ENCODE results near the gene PXDN.

Gene PXDN

GRCh38 chr2:1718339-1719220 lies 25.7 kb downstream of the PXDN start:
- TF ChIP-seq GATA2 (IDR thresholded peaks at IDR 0.05; ENCODE audit: low read depth, low read length) (no peak), GATA3 (IDR thresholded peaks at IDR 0.05; ENCODE audit: low read depth, low read length) (no peak)

GRCh38 chr2:1717113-1717512 lies 27.2 kb downstream of the PXDN start:
- no peak for TF ChIP-seq GATA3 (IDR thresholded peaks at IDR 0.05; ENCODE audit: low read depth, low read length)
- no peak for TF ChIP-seq GATA2 (IDR thresholded peaks at IDR 0.05; ENCODE audit: low read depth, low read length)

GRCh38 chr2:1716441-1716840 lies 27.9 kb downstream of the PXDN start:
- TF ChIP-seq GATA3 (IDR thresholded peaks at IDR 0.05; ENCODE audit: low read depth, low read length) (no peak), GATA2 (IDR thresholded peaks at IDR 0.05; ENCODE audit: low read depth, low read length) (no peak)

- TF ChIP-seq GATA2 (IDR thresholded peaks at IDR 0.05; ENCODE audit: low read depth, low read length) (no peak), GATA3 (IDR thresholded peaks at IDR 0.05; ENCODE audit: low read depth, low read length) (no peak)
These were observed 28.9 kb downstream of the PXDN start for GRCh38 chr2:1715184-1716013.

- TF ChIP-seq GATA3 (IDR thresholded peaks at IDR 0.05; ENCODE audit: low read depth, low read length) (no peak), GATA2 (IDR thresholded peaks at IDR 0.05; ENCODE audit: low read depth, low read length) (peak; percentile 68; the same call in 1 of the 2 replicates)
These were observed 29.8 kb downstream of the PXDN start for GRCh38 chr2:1714291-1715064.

- TF ChIP-seq GATA3 (IDR thresholded peaks at IDR 0.05; ENCODE audit: low read depth, low read length) (no peak), GATA2 (IDR thresholded peaks at IDR 0.05; ENCODE audit: low read depth, low read length) (no peak)
These were observed 30.5 kb downstream of the PXDN start for GRCh38 chr2:1713839-1714236.

- TF ChIP-seq GATA3 (IDR thresholded peaks at IDR 0.05; ENCODE audit: low read depth, low read length) = no peak
- no peak for TF ChIP-seq GATA2 (IDR thresholded peaks at IDR 0.05; ENCODE audit: low read depth, low read length)
These were observed 31.0 kb downstream of the PXDN start for GRCh38 chr2:1713142-1713838.

- TF ChIP-seq GATA3 (IDR thresholded peaks at IDR 0.05; ENCODE audit: low read depth, low read length) = no peak
These were observed 34.3 kb downstream of the PXDN start for GRCh38 chr2:1709946-1710560.

- TF ChIP-seq GATA2 (IDR thresholded peaks at IDR 0.05; ENCODE audit: low read depth, low read length) (no peak), GATA3 (IDR thresholded peaks at IDR 0.05; ENCODE audit: low read depth, low read length) (no peak)
These were observed 35.0 kb downstream of the PXDN start for GRCh38 chr2:1709335-1709605.

- TF ChIP-seq GATA2 (IDR thresholded peaks at IDR 0.05; ENCODE audit: low read depth, low read length) = no peak
- TF ChIP-seq GATA3 (IDR thresholded peaks at IDR 0.05; ENCODE audit: low read depth, low read length) = no peak
These were observed 35.6 kb downstream of the PXDN start for GRCh38 chr2:1708476-1709334.

GRCh38 chr2:1707771-1708418 lies 36.4 kb downstream of the PXDN start:
- TF ChIP-seq GATA3 (IDR thresholded peaks at IDR 0.05; ENCODE audit: low read depth, low read length) (no peak), GATA2 (IDR thresholded peaks at IDR 0.05; ENCODE audit: low read depth, low read length) (no peak)

GRCh38 chr2:1705557-1706076 lies 38.7 kb downstream of the PXDN start:
- TF ChIP-seq GATA3 (IDR thresholded peaks at IDR 0.05; ENCODE audit: low read depth, low read length) = no peak
- no peak for TF ChIP-seq GATA2 (IDR thresholded peaks at IDR 0.05; ENCODE audit: low read depth, low read length)
